DOHH2 (cell line): Measurements from ENCODE around the gene HERC2.

Experiments
- EZH2phosphoT487 ChIP-seq: fragments of 200-600 bp; sonication (generic); IDR thresholded peaks from 2 replicates; pipeline ENCODE4 v1.6.1; 2017; ENCODE audit warnings: borderline replicate concordance, mild to moderate bottlenecking, antibody characterized with exemption, low read length, moderate library complexity, mixed read lengths
- TF ChIP-seq, protein P1 (sequence below): fragments of 200-600 bp; sonication (generic); IDR thresholded peaks from one replicate; pipeline ENCODE4 v1.5.1; 2014; ENCODE audit warnings: antibody characterized with exemption, mild to moderate bottlenecking, low read depth, low read length; ENCODE audit not compliant: poor library complexity, severe bottlenecking

DNA sequence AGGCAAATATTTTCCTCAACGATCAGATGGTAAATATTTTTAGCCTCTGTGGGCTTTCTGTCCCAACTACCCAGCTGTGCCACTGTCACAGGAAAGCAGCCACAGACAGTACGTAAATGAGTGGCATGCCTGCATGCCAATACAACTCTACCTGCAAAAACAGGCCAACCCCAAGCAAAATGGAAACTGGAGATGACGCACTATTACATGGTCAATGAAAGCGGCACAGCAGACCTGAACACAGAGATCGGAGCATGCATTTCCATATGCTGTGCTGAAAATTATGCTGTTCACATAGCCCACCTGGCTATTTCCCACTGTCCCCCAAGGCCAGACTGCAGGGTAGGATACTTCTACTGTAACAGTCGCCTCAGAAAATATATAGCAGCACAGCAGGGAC is 57.8 kb downstream of the HERC2 start:
- TF ChIP-seq, protein P1, sequence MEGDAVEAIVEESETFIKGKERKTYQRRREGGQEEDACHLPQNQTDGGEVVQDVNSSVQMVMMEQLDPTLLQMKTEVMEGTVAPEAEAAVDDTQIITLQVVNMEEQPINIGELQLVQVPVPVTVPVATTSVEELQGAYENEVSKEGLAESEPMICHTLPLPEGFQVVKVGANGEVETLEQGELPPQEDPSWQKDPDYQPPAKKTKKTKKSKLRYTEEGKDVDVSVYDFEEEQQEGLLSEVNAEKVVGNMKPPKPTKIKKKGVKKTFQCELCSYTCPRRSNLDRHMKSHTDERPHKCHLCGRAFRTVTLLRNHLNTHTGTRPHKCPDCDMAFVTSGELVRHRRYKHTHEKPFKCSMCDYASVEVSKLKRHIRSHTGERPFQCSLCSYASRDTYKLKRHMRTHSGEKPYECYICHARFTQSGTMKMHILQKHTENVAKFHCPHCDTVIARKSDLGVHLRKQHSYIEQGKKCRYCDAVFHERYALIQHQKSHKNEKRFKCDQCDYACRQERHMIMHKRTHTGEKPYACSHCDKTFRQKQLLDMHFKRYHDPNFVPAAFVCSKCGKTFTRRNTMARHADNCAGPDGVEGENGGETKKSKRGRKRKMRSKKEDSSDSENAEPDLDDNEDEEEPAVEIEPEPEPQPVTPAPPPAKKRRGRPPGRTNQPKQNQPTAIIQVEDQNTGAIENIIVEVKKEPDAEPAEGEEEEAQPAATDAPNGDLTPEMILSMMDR: no peak
- TF ChIP-seq EZH2phosphoT487: no peak
